Measurements from ENCODE around the gene DNAH5.
"Not testable (repeated sequence)": the region's sequence is repeated elsewhere in the genome, so short reads cannot be mapped to it uniquely, and the experiment has no call there.

DNAH5 gene

GRCh38 chr5:13843175-13843846, 101.2 kb downstream of the DNAH5 start:
- FAIRE-seq = no peak
- DNase-seq (ENCODE audit: insufficient read length, low spot score) = no peak

- no peak for DNase-seq (ENCODE audit: insufficient read length, low spot score)
- FAIRE-seq = no peak
Measured at GRCh38 chr5:13833440-13833839, 111.0 kb downstream of the DNAH5 start.

- FAIRE-seq (no peak), DNase-seq (ENCODE audit: insufficient read length, low spot score) (no peak)
Measured at GRCh38 chr5:13831351-13831750, 113.1 kb downstream of the DNAH5 start.

- DNase-seq (ENCODE audit: insufficient read length, low spot score) = no peak
- no peak for FAIRE-seq
Measured at GRCh38 chr5:13830536-13830935, 114.0 kb downstream of the DNAH5 start.

- no peak for FAIRE-seq
- DNase-seq (ENCODE audit: insufficient read length, low spot score) = no peak
Measured at GRCh38 chr5:13821366-13821765, 123.1 kb downstream of the DNAH5 start.

GRCh38 chr5:13816126-13816525, 128.4 kb downstream of the DNAH5 start:
- DNase-seq (ENCODE audit: insufficient read length, low spot score) (no peak), FAIRE-seq (no peak)

- no peak for DNase-seq (ENCODE audit: insufficient read length, low spot score)
- FAIRE-seq = no peak
Measured at GRCh38 chr5:13814301-13814700, 130.2 kb downstream of the DNAH5 start.

- DNase-seq (ENCODE audit: insufficient read length, low spot score) = no peak
- no peak for FAIRE-seq
Measured at GRCh38 chr5:13809921-13810320, 134.6 kb downstream of the DNAH5 start.

- FAIRE-seq (no peak), DNase-seq (ENCODE audit: insufficient read length, low spot score) (no peak)
Measured at GRCh38 chr5:13804336-13804735, 140.2 kb downstream of the DNAH5 start.

- not testable (repeated sequence) for DNase-seq (ENCODE audit: insufficient read length, low spot score); FAIRE-seq
Measured at GRCh38 chr5:13798569-13798968, 145.9 kb downstream of the DNAH5 start.

- no peak for FAIRE-seq
- DNase-seq (ENCODE audit: insufficient read length, low spot score) = no peak
Measured at GRCh38 chr5:13785781-13786415, 158.6 kb downstream of the DNAH5 start.

GRCh38 chr5:13783726-13784125, 160.8 kb downstream of the DNAH5 start:
- FAIRE-seq (no peak), DNase-seq (ENCODE audit: insufficient read length, low spot score) (no peak)

GRCh38 chr5:13780081-13780480, 164.4 kb downstream of the DNAH5 start:
- FAIRE-seq (no peak), DNase-seq (ENCODE audit: insufficient read length, low spot score) (no peak)

GRCh38 chr5:13773649-13774048, 170.8 kb downstream of the DNAH5 start:
- no peak for FAIRE-seq
- no peak for DNase-seq (ENCODE audit: insufficient read length, low spot score)

GRCh38 chr5:13771011-13771571, 173.4 kb downstream of the DNAH5 start:
- no peak for DNase-seq (ENCODE audit: insufficient read length, low spot score)
- no peak for FAIRE-seq

- no peak for FAIRE-seq
- DNase-seq (ENCODE audit: insufficient read length, low spot score) = no peak
Measured at GRCh38 chr5:13766236-13766635, 178.3 kb downstream of the DNAH5 start.

- no peak for DNase-seq (ENCODE audit: insufficient read length, low spot score)
- no peak for FAIRE-seq
Measured at GRCh38 chr5:13763719-13764118, 180.8 kb downstream of the DNAH5 start.

- no peak for FAIRE-seq
Measured at GRCh38 chr5:13749766-13750165, 194.7 kb downstream of the DNAH5 start.

GRCh38 chr5:13746026-13746425, 198.5 kb downstream of the DNAH5 start:
- no peak for DNase-seq (ENCODE audit: insufficient read length, low spot score)
- no peak for FAIRE-seq

More at GRCh38 chr5:13749766-13750165, 194.7 kb downstream of the DNAH5 start:
- no peak for DNase-seq (ENCODE audit: insufficient read length, low spot score)

- no peak for DNase-seq (ENCODE audit: insufficient read length, low spot score)
Measured at GRCh38 chr5:13745508-13745907, 199.0 kb downstream of the DNAH5 start.

GRCh38 chr5:13740471-13740870, 204.0 kb downstream of the DNAH5 start:
- DNase-seq (ENCODE audit: insufficient read length, low spot score) = no peak
- no peak for FAIRE-seq

More at GRCh38 chr5:13745508-13745907, 199.0 kb downstream of the DNAH5 start:
- no peak for FAIRE-seq

- FAIRE-seq = no peak
- no peak for DNase-seq (ENCODE audit: insufficient read length, low spot score)
Measured at GRCh38 chr5:13739479-13739878, 205.0 kb downstream of the DNAH5 start.
